ENCODE data around the gene PAFAH1B1.
"Not testable (repeated sequence)": the region's sequence is repeated elsewhere in the genome, so short reads cannot be mapped to it uniquely, and the experiment has no call there.

Gene PAFAH1B1

GRCh38 chr17:2636169-2636930 lies 42.9 kb downstream of the PAFAH1B1 start:
- no peak for DNase-seq

- DNase-seq, result no peak
Measured at GRCh38 chr17:2637422-2637821, 44.0 kb downstream of the PAFAH1B1 start.

- DNase-seq, result no peak
Measured at GRCh38 chr17:2644971-2645370, 51.5 kb downstream of the PAFAH1B1 start.

- no peak for DNase-seq
Measured at GRCh38 chr17:2647957-2648356, 54.5 kb downstream of the PAFAH1B1 start.

GRCh38 chr17:2649191-2649590 lies 55.7 kb downstream of the PAFAH1B1 start:
- DNase-seq, result no peak

- not testable (repeated sequence) for DNase-seq
Measured at GRCh38 chr17:2652911-2653310, 59.5 kb downstream of the PAFAH1B1 start.

GRCh38 chr17:2655546-2655945 lies 62.1 kb downstream of the PAFAH1B1 start:
- DNase-seq, result no peak

GRCh38 chr17:2656283-2656682 lies 62.8 kb downstream of the PAFAH1B1 start:
- DNase-seq, result no peak

- DNase-seq, result not testable (repeated sequence)
Measured at GRCh38 chr17:2659337-2659736, 65.9 kb downstream of the PAFAH1B1 start.

- not testable (repeated sequence) for DNase-seq
Measured at GRCh38 chr17:2660410-2660809, 67.0 kb downstream of the PAFAH1B1 start.

GRCh38 chr17:2672026-2672425 lies 78.6 kb downstream of the PAFAH1B1 start:
- DNase-seq, result no peak

GRCh38 chr17:2679247-2679646 lies 85.8 kb downstream of the PAFAH1B1 start:
- not testable (repeated sequence) for DNase-seq

GRCh38 chr17:2680961-2681360 lies 87.5 kb downstream of the PAFAH1B1 start:
- no peak for DNase-seq

GRCh38 chr17:2681650-2682049 lies 88.2 kb downstream of the PAFAH1B1 start:
- DNase-seq, result no peak

- DNase-seq, result no peak
Measured at GRCh38 chr17:2682176-2682938, 88.9 kb downstream of the PAFAH1B1 start.

- DNase-seq, result no peak
Measured at GRCh38 chr17:2683912-2684311, 90.5 kb downstream of the PAFAH1B1 start.

GRCh38 chr17:2684549-2684948 lies 91.1 kb downstream of the PAFAH1B1 start:
- DNase-seq, result no peak

GRCh38 chr17:2685696-2686095 lies 92.2 kb downstream of the PAFAH1B1 start:
- DNase-seq, result no peak

GRCh38 chr17:2687074-2687418 lies 93.6 kb downstream of the PAFAH1B1 start:
- DNase-seq, result no peak

- peak; percentile 13 for DNase-seq
Measured at GRCh38 chr17:2688351-2689342, 95.2 kb downstream of the PAFAH1B1 start.

- DNase-seq, result no peak
Measured at GRCh38 chr17:2689411-2690164, 96.1 kb downstream of the PAFAH1B1 start.
